GM12878 (cell line): ENCODE data around the gene GCNT4. TPM values are rescaled to one million over a fixed set of nuclear protein-coding genes. Genes with fewer than 3 reads are reported as not detected.

ENCODE experiments used
- ATAC-seq: fragments of 200-7000 bp; cut with Tn5 transposase; 3 replicates; pipeline ENCODE4 v1.9.1; 2020; ENCODE audit warnings: mild to moderate bottlenecking, moderate library complexity
- BruUV-seq: library from RNA; stranded (reverse); fragments of 400-500 nt; replicated peaks from 2 replicates; lab custom pipeline; 2021; lab: Mats Ljungman, UMichigan
- CTCF ChIA-PET: fragments of 300-600 bp; sonication (Branson Sonifier 250); formaldehyde crosslinking; extraction: SDS; loops from one replicate; lab custom pipeline; 2021; ENCODE audit warnings: inconsistent platforms; lab: Yijun Ruan, JAX
- POLR2A ChIA-PET: fragments of 350-600 bp; formaldehyde crosslinking; extraction: SDS; loops from one replicate; lab custom pipeline; 2021; ENCODE audit warnings: inconsistent platforms; lab: Charles Lee
- RAD21 ChIA-PET: fragments of 300-600 bp; sonication (Branson Sonifier 250); formaldehyde crosslinking; loops from one replicate; lab custom pipeline; 2023; ENCODE audit warnings: antibody characterized with exemption; ENCODE audit not compliant: unreplicated experiment; lab: Charles Lee
- SMC1A ChIA-PET: fragments of 300-600 bp; sonication (Branson Sonifier 250); formaldehyde crosslinking; loops from one replicate; lab custom pipeline; 2023; ENCODE audit not compliant: unreplicated experiment, uncharacterized antibody; lab: Charles Lee
- DNase-seq: peaks from one replicate; pipeline ENCODE4 v3.0.0-alpha.2; 2011; ENCODE audit warnings: low read depth, low spot score
- FAIRE-seq: peaks from 3 replicates; lab custom pipeline; 2011; peaks lifted over from hg19 to GRCh38; lab: Jason Lieb, UNC
- H2AFZ ChIP-seq: 2 replicates; pipeline ENCODE4 v1.6.0; 2011; ENCODE audit warnings: low read depth, low read length, control low read depth; ENCODE audit not compliant: control insufficient read depth
- H3K27ac ChIP-seq: 2 replicates; pipeline ENCODE4 v1.5.1; 2011; ENCODE audit warnings: control low read depth; ENCODE audit not compliant: control insufficient read depth, insufficient read depth
- H3K27me3 ChIP-seq, 2 experiments: replicated peaks in 1 of 2; 2 replicates each; pipeline versions ENCODE4 v1.6.0 to v1.6.1; 2011; ENCODE audit warnings: low read length in 1 of 2; ENCODE audit not compliant: control insufficient read depth in 2 of 2, insufficient read depth in 2 of 2
- H3K36me3 ChIP-seq, 2 experiments: 2 replicates each; pipeline ENCODE4 v1.5.1; 2011; ENCODE audit warnings: low read length in 1 of 2; ENCODE audit not compliant: control insufficient read depth in 2 of 2, insufficient read depth in 2 of 2
- H3K4me1 ChIP-seq: 2 replicates; pipeline ENCODE4 v1.6.1; 2011; ENCODE audit warnings: mild to moderate bottlenecking, low read length, moderate library complexity, mixed read lengths; ENCODE audit not compliant: control insufficient read depth, insufficient read depth
- H3K4me2 ChIP-seq: 2 replicates; pipeline ENCODE4 v1.6.0; 2011; ENCODE audit warnings: control low read depth; ENCODE audit not compliant: control insufficient read depth, insufficient read depth
- H3K4me3 ChIP-seq: fragments of 200-600 bp; sonication (generic); 2 replicates; pipeline ENCODE4 v1.5.1; 2016
- H3K79me2 ChIP-seq: 2 replicates; pipeline ENCODE4 v1.6.0; 2011; ENCODE audit warnings: low read length; ENCODE audit not compliant: control insufficient read depth, insufficient read depth
- H3K9ac ChIP-seq: 2 replicates; pipeline ENCODE4 v1.8.0; 2011; ENCODE audit warnings: low read length, control low read depth, mixed read lengths; ENCODE audit not compliant: control insufficient read depth, insufficient read depth
- H3K9me3 ChIP-seq: replicated peaks from 3 replicates; pipeline ENCODE4 v1.5.1; 2011; ENCODE audit warnings: mild to moderate bottlenecking, low read length; ENCODE audit not compliant: control insufficient read depth, insufficient read depth
- H4K20me1 ChIP-seq: 2 replicates; pipeline ENCODE4 v1.6.0; 2011; ENCODE audit not compliant: control insufficient read depth, insufficient read depth
- CEBPB ChIP-seq, 2 experiments: fragments of 150-350 bp in 1 of 2; IDR thresholded peaks; 2 replicates each; pipeline ENCODE4 v1.6.1; 2012 to 2014; ENCODE audit warnings: low read depth in 2 of 2, low read length in 2 of 2, borderline replicate concordance in 1 of 2, inconsistent platforms in 1 of 2
- EGR1 ChIP-seq, 2 experiments: IDR thresholded peaks; 1 replicate in 1 of 2; 2 replicates in 1 of 2; pipeline ENCODE4 v1.6.1; 2011 to 2012; ENCODE audit warnings: low read depth in 2 of 2, low read length in 2 of 2, borderline replicate concordance in 1 of 2, mild to moderate bottlenecking in 1 of 2, moderate library complexity in 1 of 2
- MEF2B ChIP-seq: fragments of 450-650 bp; IDR thresholded peaks from 2 replicates; pipeline ENCODE4 v1.6.1; 2018; ENCODE audit warnings: mild to moderate bottlenecking, moderate library complexity; ENCODE audit not compliant: partially characterized antibody, poor library complexity, severe bottlenecking
- PAX5 ChIP-seq: IDR thresholded peaks from 2 replicates; pipeline ENCODE4 v1.6.1; 2011; ENCODE audit warnings: low read depth, low read length, borderline replicate concordance
- RELB ChIP-seq: fragments of 450-650 bp; IDR thresholded peaks from 2 replicates; pipeline ENCODE4 v1.6.1; 2017; ENCODE audit warnings: low read depth, mild to moderate bottlenecking, moderate library complexity
- SIN3A ChIP-seq: IDR thresholded peaks from 2 replicates; pipeline ENCODE4 v1.6.1; 2012; ENCODE audit warnings: low read depth, low read length, improper control_type of control experiment
- SPI1 ChIP-seq: IDR thresholded peaks from 2 replicates; pipeline ENCODE4 v1.6.1; 2011; ENCODE audit warnings: low read depth, mild to moderate bottlenecking, low read length, moderate library complexity, borderline replicate concordance; ENCODE audit not compliant: insufficient read depth
- TAF1 ChIP-seq: IDR thresholded peaks from 2 replicates; pipeline ENCODE4 v1.6.1; 2011; ENCODE audit warnings: mild to moderate bottlenecking, low read depth, low read length, borderline replicate concordance
- WRNIP1 ChIP-seq: IDR thresholded peaks from 2 replicates; pipeline ENCODE4 v1.6.1; 2011; ENCODE audit warnings: low read depth, low read length, improper control_type of control experiment, borderline replicate concordance
- ZNF207 ChIP-seq: fragments of 450-650 bp; IDR thresholded peaks from 2 replicates; pipeline ENCODE4 v1.6.1; 2014; ENCODE audit warnings: antibody characterized with exemption, mild to moderate bottlenecking, borderline replicate concordance
- ZNF217 ChIP-seq: fragments of 450-650 bp; IDR thresholded peaks from 2 replicates; pipeline ENCODE4 v1.6.1; 2017; ENCODE audit warnings: antibody characterized with exemption, mild to moderate bottlenecking
- ZNF24 ChIP-seq: fragments of 450-650 bp; IDR thresholded peaks from 2 replicates; pipeline ENCODE4 v1.6.1; 2017; ENCODE audit warnings: antibody characterized with exemption, mild to moderate bottlenecking
- ZZZ3 ChIP-seq: IDR thresholded peaks from 2 replicates; pipeline ENCODE4 v1.6.1; 2011; ENCODE audit warnings: low read depth; ENCODE audit not compliant: control insufficient read depth, insufficient read length
- WGBS: methylation state at CpG from one replicate; pipeline ENCODE4 v1.1.6; 2016; ENCODE audit warnings: low lambda C conversion rate; ENCODE audit not compliant: insufficient replicate concordance, insufficient coverage; ENCODE audit errors: missing lambda C conversion rate; 5-methylcytosine and 5-hydroxymethylcytosine counted together
- in situ Hi-C: fragments of 300-500 bp; cut with MboI; formaldehyde crosslinking; loops from 9 replicates; pipeline ENCODE4 v1.14.3; 2018; ENCODE audit warnings: mixed read lengths
- intact Hi-C: fragments of 100-400 bp; cut with micrococcal nuclease; formaldehyde crosslinking; loops from one replicate; pipeline ENCODE4 v1.14.2; 2022; ENCODE audit not compliant: unreplicated experiment
- polyA plus RNA-seq, 11 experiments: library from polyadenylated mRNA; depleted of rRNA in 4 of 11; unstranded in 6 of 11; stranded (reverse) in 5 of 11; fragments of >200 nt; fragmentation: Nextera tagmentation in 4 of 11; fragmentation: Illumina TruSeq in 1 of 11; extraction: Ambion mirVana in 4 of 11; extraction: Trizol in 1 of 11; gene quantifications; 1 replicate in 1 of 11; 2 replicates in 10 of 11; pipeline versions ENCODE4 v1.2.1 to v1.2.3, GENCODE V29; 2011 to 2016; ENCODE audit warnings: inconsistent platforms in 2 of 11, missing spikeins in 2 of 11, low read depth in 1 of 11
- total RNA-seq, 4 experiments: library from RNA; depleted of rRNA in 3 of 4; stranded (reverse); fragments of >200 nt in 3 of 4; fragmentation: Illumina TruSeq in 1 of 4; extraction: Trizol in 1 of 4; gene quantifications; 2 replicates each; pipeline versions ENCODE4 v1.2.1 to v1.2.3, GENCODE V29; 2013 to 2021
- TF ChIP-seq, protein P1 (sequence below): IDR thresholded peaks from 2 replicates; pipeline ENCODE4 v1.6.1; 2011; ENCODE audit warnings: borderline replicate concordance, low read depth, mild to moderate bottlenecking, moderate library complexity, low read length; ENCODE audit not compliant: insufficient read depth, poor library complexity, severe bottlenecking

The GCNT4 gene
- total and polyA plus RNA-seq, 10 of the 15 experiments (the other 5 are each of a cell fraction or from before 2014, with no cell fraction given) = 0.03 to 0.04 TPM; not detected in 8

- TF ChIP-seq ZZZ3 (no peak), WRNIP1 (no peak), ZNF217 (no peak), TAF1 (no peak)
These were observed 5.0 kb downstream of the GCNT4 start (continued) for GRCh38 chr5:75047356-75047755.

- H3K4me1 ChIP-seq = peaks cover 14% of the 10 kb centered on the region
- no peaks in the 10 kb centered on the region for H3K9me3 ChIP-seq
- POLR2A ChIA-PET = no interaction called here
- ATAC-seq (no peak), DNase-seq (no peak), FAIRE-seq (no peak)
- no peak overlapping the region for H3K9ac ChIP-seq
- in situ Hi-C loops (no loop called here), intact Hi-C loops (loop anchor here (10.0 kb wide), 1 partner anchor 628 kb away; no protein-coding TSS in a partner anchor)
- no TSS peak for BruUV-seq
- no peak overlapping the region for H3K4me2 ChIP-seq
- no peak overlapping the region for H3K4me3 ChIP-seq
- peaks cover 2% of the 10 kb centered on the region; the same call in 1 of the 2 replicates for H4K20me1 ChIP-seq
- H3K36me3 ChIP-seq = no peaks in the 10 kb centered on the region
- SMC1A ChIA-PET = interaction anchor here (0.8 kb wide), 1 partner anchor 19 kb away, joined by 3 read pairs; no protein-coding TSS in a partner anchor
- H3K79me2 ChIP-seq = no peaks in the 10 kb centered on the region
- CTCF ChIA-PET = interaction anchor here (0.5 kb wide), 1 partner anchor 604 kb away, joined by 3 read pairs; no protein-coding TSS in a partner anchor
- no peak overlapping the region for H3K27ac ChIP-seq
- 72% methylated on average over 10 of the region's 10 CpGs for WGBS
- RAD21 ChIA-PET = no interaction called here
- H2AFZ ChIP-seq = no peak overlapping the region
- H3K27me3 ChIP-seq = peaks cover 0 to 5% of the 10 kb centered on the region in 2 experiments; a peak in 2 of 4 replicates
- TF ChIP-seq, protein P1, sequence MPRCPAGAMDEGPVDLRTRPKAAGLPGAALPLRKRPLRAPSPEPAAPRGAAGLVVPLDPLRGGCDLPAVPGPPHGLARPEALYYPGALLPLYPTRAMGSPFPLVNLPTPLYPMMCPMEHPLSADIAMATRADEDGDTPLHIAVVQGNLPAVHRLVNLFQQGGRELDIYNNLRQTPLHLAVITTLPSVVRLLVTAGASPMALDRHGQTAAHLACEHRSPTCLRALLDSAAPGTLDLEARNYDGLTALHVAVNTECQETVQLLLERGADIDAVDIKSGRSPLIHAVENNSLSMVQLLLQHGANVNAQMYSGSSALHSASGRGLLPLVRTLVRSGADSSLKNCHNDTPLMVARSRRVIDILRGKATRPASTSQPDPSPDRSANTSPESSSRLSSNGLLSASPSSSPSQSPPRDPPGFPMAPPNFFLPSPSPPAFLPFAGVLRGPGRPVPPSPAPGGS = no peak
- TF ChIP-seq SIN3A = no peak
- TF ChIP-seq WRNIP1 = no peak
- no peak for TF ChIP-seq CEBPB (IDR thresholded peaks at IDR 0.05; ENCODE audit: borderline replicate concordance in 1 of 2, low read depth in 2 of 2, low read length in 2 of 2)
- no peak for TF ChIP-seq SPI1
- no peak for TF ChIP-seq ZNF207
- no peak for TF ChIP-seq RELB
- TF ChIP-seq MEF2B = no peak
- no peak for TF ChIP-seq EGR1 (IDR thresholded peaks at IDR 0.05; ENCODE audit: borderline replicate concordance in 1 of 2, low read depth in 2 of 2, low read length in 2 of 2)
- TF ChIP-seq PAX5 = no peak
- TF ChIP-seq ZNF24 = no peak
These were observed 5.8 kb downstream of the GCNT4 start for GRCh38 chr5:75046366-75047142.
